H54 (cell line): ENCODE measurements around the gene DDTL.

Source experiments
- DNase-seq: peaks from one replicate; pipeline ENCODE4 v3.0.0; 2011; ENCODE audit warnings: low spot score, mixed read lengths; ENCODE audit not compliant: insufficient read length
- FAIRE-seq: peaks from 3 replicates; lab custom pipeline; 2011; peaks lifted over from hg19 to GRCh38; lab: Jason Lieb, UNC
- POLR2A ChIP-seq: IDR thresholded peaks from 2 replicates; pipeline ENCODE4 v1.6.1; 2011; ENCODE audit warnings: low read depth, mild to moderate bottlenecking, low read length

DDTL gene

DNA sequence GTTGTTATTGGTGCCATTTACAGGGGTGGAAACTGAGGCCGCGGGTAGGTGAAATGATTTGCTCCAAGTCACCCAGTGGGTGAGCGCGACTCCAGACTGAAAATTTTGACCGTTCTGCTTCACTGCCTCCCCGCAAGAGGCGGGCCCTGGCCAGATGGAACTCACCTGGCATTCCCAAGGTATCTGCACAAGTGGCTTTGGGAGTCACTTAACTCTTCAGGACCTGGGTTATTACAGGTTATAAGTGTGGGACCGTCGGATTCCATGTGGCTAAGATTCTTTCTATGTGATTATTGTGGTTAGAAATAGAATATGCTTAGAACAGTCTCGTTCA, 45.0 kb downstream of the DDTL start:
- DNase-seq (no peak), FAIRE-seq (no peak)

DNA sequence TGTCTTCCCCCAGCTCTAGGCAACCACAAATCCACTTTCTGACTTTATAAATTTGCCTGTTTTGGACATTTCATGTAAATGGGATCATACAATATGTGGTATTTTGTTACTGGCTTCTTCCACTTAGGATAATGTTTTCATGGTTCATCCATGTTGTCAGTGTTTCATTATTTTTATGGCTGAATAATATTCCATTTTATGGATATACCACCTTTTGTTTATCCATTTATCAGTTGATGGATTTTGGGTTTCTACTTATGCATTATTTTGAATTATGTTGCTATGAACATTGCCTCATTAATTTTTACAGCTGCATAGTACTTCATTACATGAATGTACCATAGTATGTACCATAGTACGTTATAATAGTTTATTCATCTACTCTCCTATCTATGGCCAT, 49.5 kb downstream of the DDTL start:
- no peak for FAIRE-seq
- DNase-seq, result no peak
- TF ChIP-seq POLR2A, result no peak

More for the DNA sequence above, 45.0 kb downstream of the DDTL start:
- no peak for TF ChIP-seq POLR2A

DNA sequence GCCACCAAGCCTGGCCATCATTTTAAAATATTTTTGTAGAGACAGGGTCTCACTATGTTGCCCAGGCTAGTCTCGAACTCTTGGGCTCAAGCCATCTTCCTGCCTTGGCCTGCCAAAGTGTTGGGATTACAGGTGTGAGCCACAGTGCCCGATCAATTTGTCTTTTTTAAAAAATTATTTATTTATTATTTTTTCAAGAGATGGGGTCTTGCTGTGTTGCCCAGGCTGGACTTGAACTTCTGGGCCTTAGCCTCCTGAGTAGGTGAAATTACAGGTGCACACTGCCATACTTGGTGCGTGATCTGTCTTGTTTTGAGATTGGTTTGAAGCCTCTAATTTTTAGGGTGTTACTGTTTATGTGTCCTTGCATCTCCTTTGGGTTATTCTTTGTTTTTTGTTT, 54.6 kb downstream of the DDTL start:
- no peak for FAIRE-seq
- TF ChIP-seq POLR2A, result no peak
- DNase-seq, result no peak
